ENCODE data around the gene DENND4A. TPM values are rescaled to one million over a fixed set of nuclear protein-coding genes. Genes with fewer than 3 reads are reported as not detected.

The DENND4A gene
- total RNA-seq, 2 donors from 2014 or later: 25.6 to 57.7 TPM

GRCh38 chr15:65651831-65652749, 140.0 kb downstream of the DENND4A start:
- no peaks in the 10 kb centered on the region for H3K27me3 ChIP-seq (replicated peaks; ENCODE audit: insufficient read depth)
- ATAC-seq (ENCODE audit: insufficient number of reproducible peaks, low FRiP score, low read depth): no peak
- H3K4me1 ChIP-seq (ENCODE audit: control insufficient read depth in 1 of 2, low read depth in 2 of 2): no peaks in the 10 kb centered on the region
- no peak overlapping the region for H3K27ac ChIP-seq
- H3K4me3 ChIP-seq: no peak overlapping the region
- no peak for TF ChIP-seq CTCF (IDR thresholded peaks at IDR 0.05)
- no peak for DNase-seq (ENCODE audit: low spot score)
- peaks cover 3% of the 10 kb centered on the region for H3K36me3 ChIP-seq
- H3K9me3 ChIP-seq: no peaks in the 10 kb centered on the region

DNA sequence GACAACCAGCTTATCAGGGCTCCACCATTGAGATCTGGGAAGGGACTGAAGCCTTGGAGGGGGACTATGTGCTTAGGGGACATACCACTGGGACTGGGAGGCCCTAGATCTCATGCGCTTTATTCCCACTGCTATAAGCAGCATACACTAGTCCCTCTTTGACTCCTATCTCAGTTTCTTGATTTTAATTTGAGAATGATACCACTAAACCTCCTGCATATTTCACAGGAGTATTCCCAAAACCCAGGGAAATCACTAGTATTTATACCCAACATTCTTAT, 141.1 kb downstream of the DENND4A start:
- H3K4me1 ChIP-seq (ENCODE audit: control insufficient read depth in 1 of 2, low read depth in 2 of 2): no peaks in the 10 kb centered on the region
- H3K9me3 ChIP-seq: no peaks in the 10 kb centered on the region
- no peak for TF ChIP-seq CTCF (IDR thresholded peaks at IDR 0.05)
- ATAC-seq (ENCODE audit: insufficient number of reproducible peaks, low FRiP score, low read depth) (no peak), DNase-seq (ENCODE audit: low spot score) (no peak)
- H3K27ac ChIP-seq: no peak overlapping the region
- H3K36me3 ChIP-seq: peaks cover 2% of the 10 kb centered on the region
- no peaks in the 10 kb centered on the region for H3K27me3 ChIP-seq (replicated peaks; ENCODE audit: insufficient read depth)
- no peak overlapping the region for H3K4me3 ChIP-seq

DNA sequence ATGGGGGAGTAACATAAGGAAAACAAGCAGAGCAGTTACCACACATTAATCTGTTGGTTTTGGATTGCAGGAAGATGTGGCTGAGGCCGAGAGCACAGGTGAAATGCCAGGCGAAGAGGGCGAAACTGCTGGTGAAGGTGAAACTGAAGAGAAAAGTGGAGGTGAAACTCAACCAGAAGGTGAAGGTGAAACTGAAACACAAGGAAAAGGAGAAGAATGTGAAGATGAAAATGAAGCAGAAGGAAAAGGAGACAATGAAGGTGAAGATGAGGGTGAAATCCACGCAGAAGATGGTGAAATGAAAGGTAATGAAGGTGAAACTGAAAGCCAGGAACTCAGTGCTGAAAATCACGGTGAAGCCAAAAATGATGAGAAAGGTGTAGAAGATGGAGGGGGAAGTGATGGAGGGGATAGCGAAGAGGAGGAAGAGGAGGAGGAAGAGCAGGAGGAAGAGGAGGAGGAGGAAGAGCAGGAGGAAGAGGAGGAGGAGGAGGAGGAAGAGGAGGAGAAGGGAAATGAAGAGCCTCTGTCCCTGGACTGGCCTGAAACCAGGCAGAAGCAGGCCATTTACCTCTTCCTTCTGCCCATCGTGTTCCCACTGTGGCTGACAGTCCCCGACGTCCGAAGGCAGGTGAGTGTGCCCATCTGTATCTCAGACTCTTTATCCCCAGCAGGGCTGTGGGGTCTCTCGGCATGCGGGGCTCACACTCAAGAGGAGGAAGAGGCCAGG, 141.6 kb downstream of the DENND4A start:
- Histone ChIP-seq H3K9me3 (no peaks in the 10 kb centered on the region), H3K4me3 (no peak overlapping the region), H3K27ac (no peak overlapping the region), H3K4me1 (ENCODE audit: control insufficient read depth in 1 of 2, low read depth in 2 of 2) (no peaks in the 10 kb centered on the region), H3K36me3 (no peaks in the 10 kb centered on the region), H3K27me3 (replicated peaks; ENCODE audit: insufficient read depth) (no peaks in the 10 kb centered on the region)
- TF ChIP-seq CTCF (IDR thresholded peaks at IDR 0.05): no peak
- DNase-seq (ENCODE audit: low spot score) (no peak), ATAC-seq (ENCODE audit: insufficient number of reproducible peaks, low FRiP score, low read depth) (no peak)

GRCh38 chr15:65646486-65646885, 145.6 kb downstream of the DENND4A start:
- H3K36me3 ChIP-seq: no peaks in the 10 kb centered on the region
- no peaks in the 10 kb centered on the region for H3K27me3 ChIP-seq (replicated peaks; ENCODE audit: insufficient read depth)
- ATAC-seq (ENCODE audit: insufficient number of reproducible peaks, low FRiP score, low read depth) (no peak), DNase-seq (ENCODE audit: low spot score) (no peak)
- no peak overlapping the region for H3K4me3 ChIP-seq
- no peaks in the 10 kb centered on the region for H3K4me1 ChIP-seq (ENCODE audit: control insufficient read depth in 1 of 2, low read depth in 2 of 2)
- TF ChIP-seq CTCF (IDR thresholded peaks at IDR 0.05): no peak
- H3K27ac ChIP-seq: no peak overlapping the region
- no peaks in the 10 kb centered on the region for H3K9me3 ChIP-seq

GRCh38 chr15:65645392-65645791, 146.7 kb downstream of the DENND4A start:
- H3K4me1 ChIP-seq (ENCODE audit: control insufficient read depth in 1 of 2, low read depth in 2 of 2): no peaks in the 10 kb centered on the region
- no peak for ATAC-seq (ENCODE audit: insufficient number of reproducible peaks, low FRiP score, low read depth)
- H3K27me3 ChIP-seq (replicated peaks; ENCODE audit: insufficient read depth): no peaks in the 10 kb centered on the region
- H3K36me3 ChIP-seq: no peaks in the 10 kb centered on the region
- no peak overlapping the region for H3K4me3 ChIP-seq
- H3K9me3 ChIP-seq: no peaks in the 10 kb centered on the region
- H3K27ac ChIP-seq: no peak overlapping the region
- no peak for DNase-seq (ENCODE audit: low spot score)
- no peak for TF ChIP-seq CTCF (IDR thresholded peaks at IDR 0.05)

Data from thoracic aorta (tissue), 2 donors.